Erythroblast (primary cell): Measurements from ENCODE around the gene GLRA2.
"Not testable (repeated sequence)": the region's sequence is repeated elsewhere in the genome, so short reads cannot be mapped to it uniquely, and the experiment has no call there.

Experiments used
- DNase-seq, 2 experiments: peaks; one replicate each; lab custom pipeline; 2025; lab: John Stamatoyannopoulos, UW
- GATA1 ChIP-seq: IDR thresholded peaks from 2 replicates; pipeline ENCODE4 v1.6.1; 2011; ENCODE audit warnings: low read depth, mild to moderate bottlenecking, control low read depth, low read length, moderate library complexity
- POLR2A ChIP-seq: IDR thresholded peaks from 2 replicates; pipeline ENCODE4 v1.6.1; 2011; ENCODE audit warnings: mild to moderate bottlenecking, low read length

Gene GLRA2

GRCh38 chrX:14554131-14554715 lies 24.9 kb downstream of the GLRA2 start:
- no peak for DNase-seq
- TF ChIP-seq GATA1 (no peak), POLR2A (no peak)

- no peak for DNase-seq
- TF ChIP-seq GATA1 (no peak), POLR2A (no peak)
Observed at GRCh38 chrX:14564058-14564457, 34.7 kb downstream of the GLRA2 start.

GRCh38 chrX:14573161-14573560 lies 43.8 kb downstream of the GLRA2 start:
- TF ChIP-seq GATA1 = no peak
- no peak for TF ChIP-seq POLR2A

DNA sequence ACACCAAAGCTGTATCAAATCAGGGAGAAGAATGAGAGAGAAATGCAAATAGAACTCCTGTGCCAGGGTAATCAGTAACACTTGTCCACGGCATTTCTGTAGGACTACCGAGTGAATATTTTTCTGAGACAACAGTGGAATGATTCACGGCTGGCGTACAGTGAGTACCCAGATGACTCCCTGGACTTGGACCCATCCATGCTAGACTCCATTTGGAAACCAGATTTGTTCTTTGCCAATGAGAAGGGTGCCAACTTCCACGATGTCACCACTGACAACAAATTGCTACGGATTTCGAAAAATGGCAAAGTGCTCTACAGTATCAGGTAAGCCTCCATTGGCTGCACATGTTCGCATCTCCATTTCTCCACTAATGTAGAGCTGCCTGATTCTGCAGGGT lies 51.7 kb downstream of the GLRA2 start:
- no peak for DNase-seq
- no peak for TF ChIP-seq POLR2A
- no peak for TF ChIP-seq GATA1

More at GRCh38 chrX:14573161-14573560, 43.8 kb downstream of the GLRA2 start:
- DNase-seq = no peak

GRCh38 chrX:14584548-14584947 lies 55.2 kb downstream of the GLRA2 start:
- DNase-seq = no peak
- TF ChIP-seq POLR2A (no peak), GATA1 (no peak)

DNA sequence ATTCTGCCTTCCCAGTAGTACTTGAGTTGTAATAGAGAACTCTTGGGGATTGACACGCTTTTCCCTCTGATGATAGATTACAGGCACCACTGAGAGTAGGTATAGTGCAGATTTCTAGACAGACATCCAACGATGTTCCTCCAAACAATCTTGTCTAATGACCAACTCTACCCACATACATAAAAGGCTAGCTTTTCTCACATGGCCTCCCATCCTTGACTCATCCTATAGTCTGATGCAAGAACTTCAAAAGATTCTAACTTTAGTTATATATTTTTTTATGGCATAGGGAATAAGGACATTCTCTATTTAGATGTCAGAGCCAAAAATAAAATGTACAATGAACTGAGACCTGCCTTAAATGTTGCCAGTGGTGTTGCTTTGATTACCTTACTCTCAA lies 60.9 kb downstream of the GLRA2 start:
- DNase-seq = no peak
- TF ChIP-seq GATA1 = no peak
- TF ChIP-seq POLR2A = no peak

DNA sequence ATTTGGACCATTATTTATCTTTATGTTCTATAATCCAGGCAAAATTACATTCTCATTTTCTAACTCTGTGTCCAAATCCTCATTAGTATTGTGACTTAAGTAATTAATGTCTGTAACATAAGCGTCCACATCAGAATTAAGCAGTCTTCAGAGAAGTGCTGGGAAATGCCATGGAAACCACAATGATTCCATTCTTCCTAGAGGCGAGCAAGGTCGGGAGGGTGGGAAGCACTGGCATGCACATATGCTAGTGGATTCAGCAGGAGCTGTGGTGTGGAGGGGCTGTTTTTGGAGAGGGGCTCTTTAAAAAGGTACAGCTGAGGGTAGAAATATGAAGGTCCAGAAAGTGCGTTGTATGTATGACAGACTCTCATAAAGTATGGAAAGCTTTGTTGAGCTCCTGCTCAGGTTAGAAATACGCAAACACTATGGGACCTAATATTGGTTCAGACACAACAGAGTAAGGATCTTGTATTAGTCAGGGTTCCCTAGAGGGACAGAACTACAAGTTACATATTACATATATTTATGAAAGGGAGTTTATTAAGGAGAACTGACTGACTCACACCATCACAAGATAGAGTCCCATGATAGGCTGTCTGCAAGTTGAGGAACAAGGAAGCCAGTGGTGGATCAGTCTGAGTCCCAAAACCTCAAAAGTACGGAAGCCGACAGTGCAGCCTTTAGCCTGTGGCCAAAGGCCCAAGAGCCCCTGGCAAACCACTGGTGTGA lies 61.5 kb downstream of the GLRA2 start:
- TF ChIP-seq GATA1 (no peak), POLR2A (no peak)
- no peak for DNase-seq

DNA sequence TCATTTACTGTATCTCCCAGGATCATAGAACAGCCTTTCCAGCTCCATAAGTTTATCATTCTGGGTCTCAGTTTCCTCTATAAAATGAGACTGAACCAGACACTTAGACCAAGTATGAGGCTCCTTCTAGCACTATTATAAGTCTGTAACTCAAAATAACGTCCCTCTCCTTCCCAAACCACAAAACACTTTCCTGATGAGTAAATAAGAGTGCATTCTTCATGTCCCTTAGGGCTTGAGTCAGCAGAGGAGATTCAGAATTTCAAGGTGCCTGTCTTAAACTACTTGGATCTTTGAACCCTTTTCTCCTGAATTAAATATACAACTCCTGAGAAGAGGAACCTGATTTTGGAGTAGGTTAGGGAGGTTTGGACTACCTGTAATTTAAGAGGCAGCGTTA lies 62.6 kb downstream of the GLRA2 start:
- DNase-seq = no peak
- TF ChIP-seq GATA1 (no peak), POLR2A (no peak)

GRCh38 chrX:14594521-14594920 lies 65.2 kb downstream of the GLRA2 start:
- no peak for DNase-seq
- TF ChIP-seq POLR2A (no peak), GATA1 (no peak)

DNA sequence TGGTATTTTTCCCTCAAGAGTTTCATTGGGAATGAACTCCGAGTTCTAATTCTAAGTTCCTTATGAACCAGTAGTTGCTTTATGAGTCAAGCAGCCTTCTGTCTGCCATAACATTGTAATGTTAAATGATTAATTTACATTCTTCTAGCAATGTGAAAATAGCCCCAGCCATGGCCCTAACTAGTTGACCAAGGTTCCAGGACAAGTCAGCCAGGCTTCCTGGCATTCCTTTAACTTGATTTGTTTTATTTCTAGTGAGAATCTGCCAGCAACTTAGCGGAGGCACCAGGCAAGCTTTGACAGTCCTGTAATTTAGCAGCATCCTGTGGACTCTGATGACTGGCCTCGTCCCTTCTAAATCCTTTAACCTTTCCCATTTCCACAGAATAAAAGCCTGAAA lies 69.0 kb downstream of the GLRA2 start:
- TF ChIP-seq POLR2A = no peak
- DNase-seq = no peak

DNA sequence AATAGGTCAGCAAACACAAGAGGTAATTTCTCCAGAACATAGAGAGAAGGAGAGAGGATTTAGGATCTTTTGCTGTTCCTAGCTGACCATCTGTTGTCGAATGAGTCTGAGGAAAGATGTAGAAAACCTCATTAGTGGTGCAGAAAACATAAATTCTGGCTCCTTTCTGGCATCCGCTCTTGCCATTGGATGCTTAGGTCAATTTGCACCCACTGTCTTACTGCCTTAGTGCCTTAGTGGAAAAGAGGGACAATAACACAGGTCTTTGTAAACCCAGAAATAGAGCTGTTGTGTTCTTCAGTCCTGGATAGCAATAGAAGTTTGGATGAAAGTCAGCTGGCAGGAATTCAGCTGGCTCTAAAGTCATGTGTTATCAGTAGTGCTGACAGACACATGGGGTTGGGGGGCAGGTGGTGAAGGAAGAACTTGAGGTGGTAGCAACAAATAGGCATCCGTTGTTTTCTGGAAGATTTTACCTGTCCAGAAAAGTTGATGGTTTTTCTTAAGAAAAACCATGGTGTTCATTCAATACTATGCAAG lies 78.2 kb downstream of the GLRA2 start:
- no peak for DNase-seq
- no peak for TF ChIP-seq POLR2A
- TF ChIP-seq GATA1 = no peak

- not testable (repeated sequence) for DNase-seq
Observed at GRCh38 chrX:14612450-14612849, 83.1 kb downstream of the GLRA2 start.

DNA sequence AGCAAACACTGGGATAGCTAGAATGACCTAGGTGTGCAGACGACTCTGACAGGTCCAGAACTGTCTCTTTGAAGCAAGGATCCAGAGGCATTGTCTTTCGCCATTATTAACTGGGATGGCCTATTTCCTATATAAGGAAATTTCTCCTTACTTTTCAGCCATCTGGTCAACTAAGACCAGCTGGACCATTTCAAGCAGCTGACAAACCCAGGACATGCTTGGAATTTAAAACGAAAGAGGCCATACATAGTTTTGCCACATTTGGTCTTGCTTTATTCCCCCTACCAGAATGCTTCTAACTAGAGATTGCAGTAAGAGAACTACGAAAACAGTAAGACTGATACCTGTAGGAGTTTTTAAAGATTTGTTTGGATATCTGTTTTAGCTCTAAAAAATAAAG lies 87.0 kb downstream of the GLRA2 start:
- TF ChIP-seq GATA1 (no peak), POLR2A (no peak)
- DNase-seq = no peak

DNA sequence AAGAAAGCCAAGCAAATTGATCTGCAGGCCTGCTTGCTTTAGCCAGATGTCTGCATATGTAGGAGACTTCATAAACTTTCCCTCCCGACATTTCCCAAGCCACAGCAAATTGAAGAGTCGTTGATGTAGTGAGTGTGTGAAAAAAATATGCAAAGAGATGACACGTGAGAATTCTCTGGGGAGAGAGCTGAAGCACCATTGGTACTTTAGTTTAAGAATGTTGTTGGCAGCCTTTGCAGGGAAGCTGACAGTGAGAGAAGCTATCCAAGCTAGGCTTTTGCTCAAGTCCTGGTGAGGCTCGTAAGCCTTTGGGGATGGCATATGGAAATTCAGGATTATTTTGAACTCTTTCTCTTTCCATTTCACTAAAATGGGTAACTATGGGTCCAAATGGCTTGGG lies 87.5 kb downstream of the GLRA2 start:
- DNase-seq = no peak

GRCh38 chrX:14618177-14618965 lies 89.0 kb downstream of the GLRA2 start:
- no peak for TF ChIP-seq GATA1
- no peak for TF ChIP-seq POLR2A
- DNase-seq = no peak

More for the DNA sequence above, 87.5 kb downstream of the GLRA2 start:
- TF ChIP-seq GATA1 (no peak), POLR2A (no peak)
